HepG2 (cell line): Measurements from ENCODE around the gene KRT1. TPM values are rescaled to one million over a fixed set of nuclear protein-coding genes. Genes with fewer than 3 reads are reported as not detected.

ENCODE experiments used
- ATAC-seq: fragments of 200-7000 bp; cut with Tn5 transposase; 3 replicates; pipeline ENCODE4 v1.9.1; 2020; ENCODE audit warnings: mild to moderate bottlenecking, moderate library complexity
- BruUV-seq: library from RNA; stranded (reverse); fragments of 400-500 nt; replicated peaks from 2 replicates; lab custom pipeline; 2021; lab: Mats Ljungman, UMichigan
- CTCF ChIA-PET: fragments of 300-600 bp; formaldehyde crosslinking; extraction: SDS; loops from one replicate; lab custom pipeline; 2021; ENCODE audit warnings: low total read pairs, inconsistent platforms, low intra/inter-chr PET ratio; lab: Yijun Ruan, JAX
- POLR2A ChIA-PET: fragments of 350-600 bp; sonication (Branson Sonifier 250); formaldehyde crosslinking; loops from one replicate; lab custom pipeline; 2020; ENCODE audit warnings: antibody characterized with exemption, inconsistent platforms; lab: Yijun Ruan, JAX
- DNase-seq: peaks from one replicate; pipeline ENCODE4 v3.0.0-alpha.2; 2015; ENCODE audit warnings: low spot score
- FAIRE-seq: peaks from 3 replicates; lab custom pipeline; 2011; peaks lifted over from hg19 to GRCh38; lab: Jason Lieb, UNC
- H2AFZ ChIP-seq: one replicate; pipeline ENCODE4 v1.6.1; 2011; ENCODE audit warnings: low read length, inconsistent platforms
- H3K27ac ChIP-seq: fragments of 300-600 bp; 3 replicates; pipeline ENCODE4 v1.8.0; 2011; ENCODE audit warnings: mixed run types, mild to moderate bottlenecking, mixed read lengths, low read length, inconsistent platforms; ENCODE audit not compliant: insufficient read depth; ENCODE audit errors: extremely low read length
- H3K27me3 ChIP-seq, 2 experiments: fragments of 200-600 bp in 1 of 2; 2 replicates in 1 of 2; 3 replicates in 1 of 2; pipeline versions ENCODE4 v1.6.0 to v1.8.0; 2011; ENCODE audit warnings: low read length in 2 of 2, mild to moderate bottlenecking in 2 of 2, moderate library complexity in 2 of 2, inconsistent platforms in 1 of 2; ENCODE audit not compliant: insufficient read depth in 2 of 2, control insufficient read depth in 1 of 2
- H3K36me3 ChIP-seq, 2 experiments: fragments of 200-600 bp in 1 of 2; replicated peaks in 1 of 2; 2 replicates in 1 of 2; 3 replicates in 1 of 2; pipeline versions ENCODE4 v1.5.1 to v1.8.0; 2011; ENCODE audit warnings: low read length in 2 of 2, inconsistent platforms in 1 of 2; ENCODE audit not compliant: insufficient read depth in 2 of 2, control insufficient read depth in 1 of 2
- H3K4me1 ChIP-seq: 2 replicates; pipeline ENCODE4 v1.5.1; 2012; ENCODE audit warnings: low read length, inconsistent platforms; ENCODE audit not compliant: insufficient read depth
- H3K4me2 ChIP-seq: 2 replicates; pipeline ENCODE4 v1.6.0; 2011; ENCODE audit warnings: low read depth, low read length, inconsistent platforms
- H3K4me3 ChIP-seq, 3 experiments: fragments of 200-600 bp in 1 of 3; sonication (generic), shearing (Covaris generic) in 1 of 3; replicated peaks in 1 of 3; 2 replicates each; pipeline ENCODE4 v1.5.1; 2011 to 2016; ENCODE audit warnings: low read length in 3 of 3, inconsistent platforms in 2 of 3, low read depth in 2 of 3, mild to moderate bottlenecking in 2 of 3, control low read depth in 1 of 3, mixed read lengths in 1 of 3; ENCODE audit not compliant: insufficient read depth in 1 of 3
- H3K79me2 ChIP-seq: one replicate; pipeline ENCODE4 v1.6.1; 2011; ENCODE audit warnings: low read length, inconsistent platforms; ENCODE audit not compliant: insufficient read depth
- H3K9ac ChIP-seq: 2 replicates; pipeline ENCODE4 v1.6.0; 2011; ENCODE audit warnings: mild to moderate bottlenecking, low read depth, low read length, inconsistent platforms; ENCODE audit not compliant: insufficient read depth
- H3K9me3 ChIP-seq: 2 replicates; pipeline ENCODE4 v1.5.1; 2012; ENCODE audit warnings: mild to moderate bottlenecking, low read length
- H4K20me1 ChIP-seq: 2 replicates; pipeline ENCODE4 v1.6.0; 2011; ENCODE audit warnings: inconsistent platforms, mild to moderate bottlenecking, low read length, moderate library complexity; ENCODE audit not compliant: insufficient read depth
- CHCHD3 ChIP-seq: sonication (generic); formaldehyde crosslinking; IDR thresholded peaks from 2 replicates; pipeline ENCODE4 v1.8.0; 2022; ENCODE audit warnings: mild to moderate bottlenecking, missing genetic modification reagents, moderate library complexity
- SALL2 ChIP-seq: sonication (generic); formaldehyde crosslinking; IDR thresholded peaks from 2 replicates; pipeline ENCODE4 v1.8.1; 2023; ENCODE audit warnings: mild to moderate bottlenecking, missing genetic modification reagents, inconsistent platforms
- UBTF ChIP-seq: sonication (generic); formaldehyde crosslinking; IDR thresholded peaks from 2 replicates; pipeline ENCODE4 v1.4.0; 2020; ENCODE audit warnings: mild to moderate bottlenecking, missing genetic modification reagents
- YY1 ChIP-seq: IDR thresholded peaks from 2 replicates; pipeline ENCODE4 v1.6.1; 2011; ENCODE audit warnings: low read length, low read depth, moderate library complexity, mild to moderate bottlenecking; ENCODE audit not compliant: insufficient read depth, insufficient replicate concordance
- ZNF33B ChIP-seq: sonication (generic); formaldehyde crosslinking; IDR thresholded peaks from 2 replicates; pipeline ENCODE4 v1.5.1; 2020; ENCODE audit warnings: mild to moderate bottlenecking, missing genetic modification reagents
- ZNF713 ChIP-seq: sonication (generic); formaldehyde crosslinking; IDR thresholded peaks from 2 replicates; pipeline ENCODE4 v1.4.0; 2020; ENCODE audit warnings: mild to moderate bottlenecking, missing genetic modification reagents
- ZNF761 ChIP-seq: sonication (generic); formaldehyde crosslinking; conservative IDR thresholded peaks from 2 replicates; pipeline ENCODE4 v1.4.0; 2020; ENCODE audit warnings: mild to moderate bottlenecking, missing genetic modification reagents
- WGBS: methylation state at CpG from one replicate; pipeline ENCODE4 v1.1.6; 2017; ENCODE audit warnings: low lambda C conversion rate; 5-methylcytosine and 5-hydroxymethylcytosine counted together
- in situ Hi-C: cut with HindIII; loops from 2 replicates; pipeline ENCODE4 v1.10.0; 2017; ENCODE audit warnings: low pct_unique_long_range_greater_than_20kb; ENCODE audit not compliant: extremely low pct_ligation_motif_present
- intact Hi-C: fragments of 100-400 bp; cut with micrococcal nuclease; formaldehyde crosslinking; loops from one replicate; pipeline ENCODE4 v1.10.0; 2022; ENCODE audit not compliant: unreplicated experiment
- polyA plus RNA-seq, 8 experiments: library from polyadenylated mRNA; depleted of rRNA in 3 of 8; stranded (reverse) in 7 of 8; unstranded in 1 of 8; fragments of >200 nt; fragmentation: Illumina TruSeq in 4 of 8; extraction: Trizol in 4 of 8; gene quantifications; 2 replicates each; pipeline versions ENCODE4 v1.2.1 to v1.2.3, GENCODE V29; 2011 to 2016; ENCODE audit warnings: low read depth in 4 of 8, missing spikeins in 1 of 8, mixed read lengths in 1 of 8; ENCODE audit not compliant: insufficient read depth in 1 of 8
- total RNA-seq, 5 experiments: library from RNA; depleted of rRNA; stranded (reverse); fragments of >200 nt; fragmentation: Illumina TruSeq; extraction: Trizol; gene quantifications; 2 replicates each; pipeline ENCODE4 v1.2.3, GENCODE V29; 2016; ENCODE audit warnings: low read depth in 1 of 5
- TF ChIP-seq, protein P1 (sequence below): sonication (generic); formaldehyde crosslinking; conservative IDR thresholded peaks from 2 replicates; pipeline ENCODE4 v1.8.0; 2022; ENCODE audit warnings: missing genetic modification reagents
- TF ChIP-seq, protein P2 (sequence below): sonication (generic); formaldehyde crosslinking; IDR thresholded peaks from 2 replicates; pipeline ENCODE4 v1.4.0; 2020; ENCODE audit warnings: missing genetic modification reagents
- TF ChIP-seq, protein P3 (sequence below): sonication (generic); formaldehyde crosslinking; IDR thresholded peaks from 2 replicates; pipeline ENCODE4 v1.4.0; 2020; ENCODE audit warnings: missing genetic modification reagents

KRT1 gene
- total and polyA plus RNA-seq, 2 of the 13 experiments (the other 11 are each of a cell fraction or from before 2014, with no cell fraction given): not detected

DNA sequence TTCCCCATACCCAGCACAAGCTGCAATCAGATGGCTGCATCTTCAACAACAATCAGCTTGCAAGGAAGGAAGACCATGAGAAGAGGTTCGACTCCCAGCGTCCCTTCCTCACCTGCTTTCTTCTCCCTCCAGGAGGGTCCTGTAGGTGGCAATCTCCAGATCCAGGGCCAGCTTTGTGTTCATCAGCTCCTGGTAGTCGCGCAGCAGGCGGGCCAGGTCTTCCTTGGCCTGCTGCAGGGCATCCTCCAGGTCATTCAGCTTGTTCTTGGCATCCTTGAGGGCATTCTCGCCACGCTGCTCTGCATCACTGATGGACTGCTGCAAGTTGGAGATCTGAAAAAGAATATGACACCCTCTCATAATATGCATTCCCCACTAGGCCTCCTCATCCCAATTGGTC, 4.0 kb downstream of the KRT1 start:
- BruUV-seq: no TSS peak
- H3K4me1 ChIP-seq: no peaks in the 10 kb centered on the region
- DNase-seq: no peak
- in situ Hi-C loops: loop anchor here (25.0 kb wide), 1 partner anchor 311 kb away; no protein-coding TSS in a partner anchor
- no peak overlapping the region for H3K27ac ChIP-seq
- H3K9me3 ChIP-seq: no peaks in the 10 kb centered on the region
- POLR2A ChIA-PET: no interaction called here
- H3K79me2 ChIP-seq: no peaks in the 10 kb centered on the region
- H2AFZ ChIP-seq: no peak overlapping the region
- WGBS: 0% methylated on average over 4 of the region's 7 CpGs
- peaks cover 0 to 29% of the 10 kb centered on the region in 2 experiments; a peak in 2 of 5 replicates for H3K27me3 ChIP-seq
- no peak for ATAC-seq
- no peak for FAIRE-seq
- H3K4me2 ChIP-seq: no peak overlapping the region
- intact Hi-C loops: no loop called here
- CTCF ChIA-PET: no interaction called here
- H3K9ac ChIP-seq: no peak overlapping the region
- no peak overlapping the region for H3K4me3 ChIP-seq
- no peaks in the 10 kb centered on the region for H4K20me1 ChIP-seq
- H3K36me3 ChIP-seq: no peaks in the 10 kb centered on the region
- TF ChIP-seq YY1 (no peak), ZNF761 (CRISPR knock-in tag) (no peak), SALL2 (CRISPR knock-in tag) (no peak), CHCHD3 (CRISPR knock-in tag) (no peak), ZNF33B (CRISPR knock-in tag) (no peak), ZNF713 (CRISPR knock-in tag) (no peak), UBTF (CRISPR knock-in tag) (no peak)
- TF ChIP-seq, protein P1, sequence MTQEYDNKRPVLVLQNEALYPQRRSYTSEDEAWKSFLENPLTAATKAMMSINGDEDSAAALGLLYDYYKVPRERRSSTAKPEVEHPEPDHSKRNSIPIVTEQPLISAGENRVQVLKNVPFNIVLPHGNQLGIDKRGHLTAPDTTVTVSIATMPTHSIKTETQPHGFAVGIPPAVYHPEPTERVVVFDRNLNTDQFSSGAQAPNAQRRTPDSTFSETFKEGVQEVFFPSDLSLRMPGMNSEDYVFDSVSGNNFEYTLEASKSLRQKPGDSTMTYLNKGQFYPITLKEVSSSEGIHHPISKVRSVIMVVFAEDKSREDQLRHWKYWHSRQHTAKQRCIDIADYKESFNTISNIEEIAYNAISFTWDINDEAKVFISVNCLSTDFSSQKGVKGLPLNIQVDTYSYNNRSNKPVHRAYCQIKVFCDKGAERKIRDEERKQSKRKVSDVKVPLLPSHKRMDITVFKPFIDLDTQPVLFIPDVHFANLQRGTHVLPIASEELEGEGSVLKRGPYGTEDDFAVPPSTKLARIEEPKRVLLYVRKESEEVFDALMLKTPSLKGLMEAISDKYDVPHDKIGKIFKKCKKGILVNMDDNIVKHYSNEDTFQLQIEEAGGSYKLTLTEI (CRISPR knock-in tag): no peak
- TF ChIP-seq, protein P2, sequence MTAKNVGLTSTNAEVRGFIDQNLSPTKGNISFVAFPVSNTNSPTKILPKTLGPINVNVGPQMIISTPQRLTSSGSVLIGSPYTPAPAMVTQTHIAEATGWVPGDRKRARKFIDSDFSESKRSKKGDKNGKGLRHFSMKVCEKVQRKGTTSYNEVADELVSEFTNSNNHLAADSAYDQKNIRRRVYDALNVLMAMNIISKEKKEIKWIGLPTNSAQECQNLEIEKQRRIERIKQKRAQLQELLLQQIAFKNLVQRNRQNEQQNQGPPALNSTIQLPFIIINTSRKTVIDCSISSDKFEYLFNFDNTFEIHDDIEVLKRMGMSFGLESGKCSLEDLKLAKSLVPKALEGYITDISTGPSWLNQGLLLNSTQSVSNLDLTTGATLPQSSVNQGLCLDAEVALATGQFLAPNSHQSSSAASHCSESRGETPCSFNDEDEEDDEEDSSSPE (CRISPR knock-in tag): no peak
- TF ChIP-seq, protein P3, sequence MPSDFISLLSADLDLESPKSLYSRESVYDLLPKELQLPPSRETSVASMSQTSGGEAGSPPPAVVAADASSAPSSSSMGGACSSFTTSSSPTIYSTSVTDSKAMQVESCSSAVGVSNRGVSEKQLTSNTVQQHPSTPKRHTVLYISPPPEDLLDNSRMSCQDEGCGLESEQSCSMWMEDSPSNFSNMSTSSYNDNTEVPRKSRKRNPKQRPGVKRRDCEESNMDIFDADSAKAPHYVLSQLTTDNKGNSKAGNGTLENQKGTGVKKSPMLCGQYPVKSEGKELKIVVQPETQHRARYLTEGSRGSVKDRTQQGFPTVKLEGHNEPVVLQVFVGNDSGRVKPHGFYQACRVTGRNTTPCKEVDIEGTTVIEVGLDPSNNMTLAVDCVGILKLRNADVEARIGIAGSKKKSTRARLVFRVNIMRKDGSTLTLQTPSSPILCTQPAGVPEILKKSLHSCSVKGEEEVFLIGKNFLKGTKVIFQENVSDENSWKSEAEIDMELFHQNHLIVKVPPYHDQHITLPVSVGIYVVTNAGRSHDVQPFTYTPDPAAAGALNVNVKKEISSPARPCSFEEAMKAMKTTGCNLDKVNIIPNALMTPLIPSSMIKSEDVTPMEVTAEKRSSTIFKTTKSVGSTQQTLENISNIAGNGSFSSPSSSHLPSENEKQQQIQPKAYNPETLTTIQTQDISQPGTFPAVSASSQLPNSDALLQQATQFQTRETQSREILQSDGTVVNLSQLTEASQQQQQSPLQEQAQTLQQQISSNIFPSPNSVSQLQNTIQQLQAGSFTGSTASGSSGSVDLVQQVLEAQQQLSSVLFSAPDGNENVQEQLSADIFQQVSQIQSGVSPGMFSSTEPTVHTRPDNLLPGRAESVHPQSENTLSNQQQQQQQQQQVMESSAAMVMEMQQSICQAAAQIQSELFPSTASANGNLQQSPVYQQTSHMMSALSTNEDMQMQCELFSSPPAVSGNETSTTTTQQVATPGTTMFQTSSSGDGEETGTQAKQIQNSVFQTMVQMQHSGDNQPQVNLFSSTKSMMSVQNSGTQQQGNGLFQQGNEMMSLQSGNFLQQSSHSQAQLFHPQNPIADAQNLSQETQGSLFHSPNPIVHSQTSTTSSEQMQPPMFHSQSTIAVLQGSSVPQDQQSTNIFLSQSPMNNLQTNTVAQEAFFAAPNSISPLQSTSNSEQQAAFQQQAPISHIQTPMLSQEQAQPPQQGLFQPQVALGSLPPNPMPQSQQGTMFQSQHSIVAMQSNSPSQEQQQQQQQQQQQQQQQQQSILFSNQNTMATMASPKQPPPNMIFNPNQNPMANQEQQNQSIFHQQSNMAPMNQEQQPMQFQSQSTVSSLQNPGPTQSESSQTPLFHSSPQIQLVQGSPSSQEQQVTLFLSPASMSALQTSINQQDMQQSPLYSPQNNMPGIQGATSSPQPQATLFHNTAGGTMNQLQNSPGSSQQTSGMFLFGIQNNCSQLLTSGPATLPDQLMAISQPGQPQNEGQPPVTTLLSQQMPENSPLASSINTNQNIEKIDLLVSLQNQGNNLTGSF: no peak
